OCI-LY3 (cell line): ENCODE results near the gene KMT5B.

ENCODE experiments used
- CTCF ChIP-seq: fragments of 200-600, 300-600 bp; sonication (generic); IDR thresholded peaks from 2 replicates; pipeline ENCODE4 v1.5.1; 2014; ENCODE audit warnings: antibody characterized with exemption, low read length, low read depth
- EZH2phosphoT487 ChIP-seq: fragments of 200-600 bp; shearing (Covaris generic); IDR thresholded peaks from 2 replicates; pipeline ENCODE4 v1.6.1; 2018; ENCODE audit warnings: antibody characterized with exemption, mixed run types, low read depth

- TF ChIP-seq CTCF (no peak), EZH2phosphoT487 (no peak)
Measured at GRCh38 chr11:68160100-68160695, 52.9 kb downstream of the KMT5B start.
